ENCODE data around the gene FUT4. TPM values are rescaled to one million over a fixed set of nuclear protein-coding genes. Genes with fewer than 3 reads are reported as not detected.

Gene FUT4
- total RNA-seq: 1 to 10 TPM; 6.1 to 6.5 TPM

DNA sequence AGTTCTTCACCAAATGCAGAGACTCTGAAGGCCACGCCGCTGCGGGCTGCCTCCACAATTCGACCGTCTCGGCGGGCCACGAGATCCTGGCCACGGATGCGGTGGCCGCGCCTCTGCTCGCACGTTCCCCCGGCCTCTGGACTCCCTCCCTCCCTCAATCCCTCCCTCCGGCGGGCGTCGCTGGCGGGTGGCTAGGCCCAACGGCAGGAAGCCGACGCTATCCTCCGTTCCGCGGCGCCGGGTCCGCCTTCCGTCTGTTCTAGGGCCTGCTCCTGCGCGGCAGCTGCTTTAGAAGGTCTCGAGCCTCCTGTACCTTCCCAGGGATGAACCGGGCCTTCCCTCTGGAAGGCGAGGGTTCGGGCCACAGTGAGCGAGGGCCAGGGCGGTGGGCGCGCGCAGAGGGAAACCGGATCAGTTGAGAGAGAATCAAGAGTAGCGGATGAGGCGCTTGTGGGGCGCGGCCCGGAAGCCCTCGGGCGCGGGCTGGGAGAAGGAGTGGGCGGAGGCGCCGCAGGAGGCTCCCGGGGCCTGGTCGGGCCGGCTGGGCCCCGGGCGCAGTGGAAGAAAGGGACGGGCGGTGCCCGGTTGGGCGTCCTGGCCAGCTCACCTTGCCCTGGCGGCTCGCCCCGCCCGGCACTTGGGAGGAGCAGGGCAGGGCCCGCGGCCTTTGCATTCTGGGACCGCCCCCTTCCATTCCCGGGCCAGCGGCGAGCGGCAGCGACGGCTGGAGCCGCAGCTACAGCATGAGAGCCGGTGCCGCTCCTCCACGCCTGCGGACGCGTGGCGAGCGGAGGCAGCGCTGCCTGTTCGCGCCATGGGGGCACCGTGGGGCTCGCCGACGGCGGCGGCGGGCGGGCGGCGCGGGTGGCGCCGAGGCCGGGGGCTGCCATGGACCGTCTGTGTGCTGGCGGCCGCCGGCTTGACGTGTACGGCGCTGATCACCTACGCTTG lies at the start of gene FUT4:
Gene FUT4 (plus strand): TSS at position 227 of the 951 bp plus-strand sequence. CDS start 213 bp downstream, at position 440.

DNA sequence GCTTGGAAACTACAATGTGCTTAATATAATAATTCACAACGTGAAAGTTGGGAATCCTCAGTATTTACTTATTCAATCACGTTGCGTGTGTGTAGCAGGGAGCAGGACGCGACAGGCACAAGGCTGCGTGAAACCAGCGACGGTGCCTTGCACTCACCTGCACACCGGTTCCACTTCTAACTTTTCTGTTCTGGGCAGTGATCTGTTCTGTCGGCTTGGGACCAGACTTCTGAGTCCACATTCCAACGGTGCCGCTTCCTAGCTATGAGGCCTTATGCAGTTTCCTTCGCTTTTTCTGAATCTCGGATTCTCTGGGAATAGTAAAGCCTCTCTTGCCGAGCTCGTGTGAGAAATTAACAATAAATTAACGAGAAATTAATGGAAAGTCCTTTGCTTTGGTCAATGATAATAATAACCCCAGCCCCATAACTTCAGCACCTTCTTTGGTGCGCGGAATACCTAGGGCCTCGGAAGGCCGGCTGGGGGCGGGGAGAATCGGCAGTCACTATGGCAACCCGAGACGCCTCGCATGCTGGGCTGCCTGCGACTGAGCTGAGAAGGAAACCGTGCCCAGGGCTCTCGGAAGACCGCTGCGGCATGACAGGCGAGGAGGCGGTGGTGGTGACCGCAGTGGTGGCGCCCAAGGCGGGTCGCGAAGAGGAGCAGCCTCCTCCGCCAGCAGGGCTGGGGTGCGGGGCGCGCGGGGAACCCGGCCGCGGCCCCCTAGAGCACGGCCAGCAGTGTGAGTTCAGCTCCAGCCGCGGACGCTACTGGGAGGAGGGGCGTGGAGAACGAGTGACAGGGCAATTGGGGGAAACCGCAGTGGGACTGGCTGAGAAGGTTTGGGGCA lies 31.6 kb upstream of the FUT4 start, which contains the start of gene C11orf97:
Gene C11orf97 (plus strand): TSS at position 530 of the 850 bp plus-strand sequence. CDS start 68 bp downstream, at position 598.

DNA sequence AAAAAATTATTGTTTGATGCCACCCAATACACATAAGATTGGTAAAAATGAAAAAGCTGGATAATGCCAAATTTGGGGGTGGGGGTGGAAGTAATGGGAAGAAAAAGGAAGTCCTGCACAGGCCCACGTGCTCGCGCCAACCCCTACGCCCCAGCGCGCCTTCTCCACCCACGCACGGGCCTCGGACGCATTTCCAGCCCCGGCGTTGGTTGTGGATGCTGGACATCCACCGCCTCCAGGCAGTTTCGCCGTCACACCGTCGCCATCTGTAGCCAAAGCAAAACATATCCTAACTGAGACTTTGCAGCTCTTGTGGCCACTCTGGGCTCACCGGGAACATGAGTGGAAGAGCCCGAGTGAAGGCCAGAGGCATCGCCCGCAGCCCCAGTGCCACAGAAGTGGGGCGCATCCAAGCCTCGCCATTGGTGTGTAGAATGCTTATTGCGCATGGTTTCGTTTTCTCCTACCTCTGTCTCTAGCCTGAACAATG lies 23.5 kb downstream of the FUT4 start, which contains the start of gene PIWIL4:
Gene PIWIL4 (plus strand): TSS at position 188 of the 490 bp plus-strand sequence. CDS start 151 bp downstream, at position 339.

Other genes starting within 250 kb of the FUT4 start
- gene IZUMO1R, start 239.3 kb upstream of the FUT4 start, total RNA-seq: not detected
- gene GPR83, start 142.5 kb upstream of the FUT4 start, total RNA-seq: under 1 TPM in 1 of 2 experiments, not detected in 1; 0.05 TPM
- gene MRE11, start 50.1 kb upstream of the FUT4 start, total RNA-seq: 10 to 100 TPM; 30.2 to 30.8 TPM
- 10 to 100 TPM; 25.5 to 28.4 TPM for gene ANKRD49, start 49.9 kb upstream of the FUT4 start, total RNA-seq
- not detected for gene C11orf97, start 31.5 kb upstream of the FUT4 start, total RNA-seq
- under 1 TPM; 0.70 to 0.76 TPM for gene PIWIL4, start 23.4 kb downstream of the FUT4 start, total RNA-seq
- gene AMOTL1, start 224.4 kb downstream of the FUT4 start, total RNA-seq: 1 to 10 TPM; 6.8 to 7.4 TPM

All from activated naive CD4-positive, alpha-beta T cell treated with anti-CD3 and anti-CD28 coated beads, Interleukin-2, amount 10 ng/mL, durations not matched to agents 5 hours and 36 hours (primary cell).